EH (cell line): Measurements from ENCODE around the gene FGF19.
"Not testable (repeated sequence)": the region's sequence is repeated elsewhere in the genome, so short reads cannot be mapped to it uniquely, and the experiment has no call there.

Source experiments
- DNase-seq: peaks from one replicate; pipeline ENCODE4 v3.0.0-alpha.2; 2015; ENCODE audit warnings: low read depth

Gene FGF19

GRCh38 chr11:69696749-69697468 lies 6.9 kb downstream of the FGF19 start:
- DNase-seq, result no peak

DNA sequence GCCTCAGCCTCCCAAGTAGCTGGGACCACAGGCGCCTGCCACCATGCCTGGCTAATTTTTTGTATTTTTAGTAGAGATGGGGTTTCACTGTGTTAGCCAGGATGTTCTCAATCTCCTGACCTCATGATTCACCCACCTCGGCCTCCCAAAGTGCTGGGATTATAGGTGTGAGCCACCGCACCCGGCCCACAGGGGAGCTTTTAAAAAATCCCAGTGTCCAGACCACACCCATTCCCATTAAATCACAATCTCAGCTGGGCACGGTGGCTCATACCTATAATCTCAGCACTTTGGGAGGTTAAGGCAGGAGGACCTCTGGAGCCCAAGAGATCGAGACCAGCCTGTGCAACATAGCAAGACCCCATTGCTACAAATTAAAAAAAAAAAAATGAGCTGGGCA lies 7.8 kb downstream of the FGF19 start:
- DNase-seq, result not testable (repeated sequence)

DNA sequence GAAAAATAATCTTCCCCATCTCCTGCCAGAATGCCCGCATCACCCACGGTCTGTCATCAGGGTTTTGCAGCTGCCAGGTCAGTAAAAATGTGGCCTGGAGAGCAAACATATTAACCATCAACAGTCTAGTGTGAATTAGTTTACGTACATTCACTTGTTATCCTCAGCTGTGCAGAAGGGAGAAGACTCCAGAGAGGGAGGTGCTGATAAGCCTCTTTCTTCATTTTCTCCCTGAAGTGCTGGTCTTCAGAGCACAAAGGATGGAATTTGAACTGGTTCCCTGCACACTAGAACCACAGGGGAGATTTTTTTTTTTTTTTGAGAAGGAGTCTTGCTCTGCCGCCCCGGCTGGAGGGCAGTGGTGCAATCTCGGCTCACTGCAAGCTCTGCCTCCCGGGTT lies 8.2 kb downstream of the FGF19 start:
- no peak for DNase-seq

DNA sequence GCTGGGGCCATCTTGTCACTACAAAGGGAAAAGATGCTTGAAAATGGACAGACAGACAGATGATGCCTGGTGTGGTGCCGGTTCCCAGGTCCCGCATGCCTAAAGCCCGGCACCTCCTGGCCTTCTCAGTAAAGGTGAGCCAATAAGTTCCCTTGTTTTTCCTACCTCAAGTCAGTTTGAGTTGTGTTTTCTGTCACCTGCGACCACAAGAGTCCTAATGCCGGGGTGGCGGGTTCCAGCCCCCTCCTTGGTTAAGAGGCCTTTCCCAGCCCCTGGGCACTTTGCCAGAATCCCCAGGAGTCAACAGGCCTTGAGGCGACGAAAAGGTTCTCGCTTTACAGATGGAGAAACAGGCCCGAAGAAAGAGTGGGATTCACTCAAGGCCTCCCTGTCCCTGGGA lies 9.0 kb downstream of the FGF19 start:
- no peak for DNase-seq

- no peak for DNase-seq
These were observed 11.4 kb downstream of the FGF19 start for GRCh38 chr11:69692422-69692821.

- peak; percentile 52 for DNase-seq
These were observed 12.4 kb downstream of the FGF19 start for GRCh38 chr11:69691463-69691862.

DNA sequence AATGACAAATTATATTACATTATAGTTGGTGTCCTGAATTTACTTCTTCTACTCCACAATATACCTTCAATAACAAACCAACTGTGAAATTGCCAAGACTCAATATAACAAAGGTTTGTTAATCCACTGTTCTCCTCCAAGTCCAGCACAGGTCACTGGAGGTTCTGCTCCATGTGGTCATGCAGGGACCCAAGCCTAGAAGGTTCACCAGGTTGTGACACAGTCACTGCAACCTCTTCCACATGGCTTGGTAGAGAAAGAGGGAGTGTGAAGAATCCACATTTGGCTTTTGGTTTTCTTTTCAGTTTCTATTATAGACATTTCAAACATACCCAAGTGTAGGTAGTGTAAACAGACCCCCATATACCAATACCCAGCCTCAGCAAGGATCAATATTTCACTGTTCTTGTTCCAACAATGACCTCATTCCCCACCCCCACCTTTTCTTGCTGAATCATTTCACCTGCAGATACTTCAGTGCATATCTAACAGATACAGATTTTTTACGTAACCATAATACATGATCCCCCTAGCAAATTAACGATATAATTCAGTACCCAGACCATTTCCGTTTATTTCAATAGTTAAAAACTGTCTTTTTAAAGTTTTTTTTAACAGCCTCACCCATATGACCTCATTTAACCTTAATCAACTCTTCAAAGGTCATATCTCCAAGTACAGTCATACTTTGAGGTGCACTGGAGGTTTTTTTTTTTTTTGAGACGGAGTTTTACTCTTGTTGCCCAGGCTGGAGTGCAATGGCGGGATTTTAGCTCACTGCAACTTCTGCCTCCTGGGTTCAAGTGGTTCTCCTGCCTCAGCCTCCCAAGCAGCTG lies 14.1 kb downstream of the FGF19 start:
- DNase-seq, result no peak

DNA sequence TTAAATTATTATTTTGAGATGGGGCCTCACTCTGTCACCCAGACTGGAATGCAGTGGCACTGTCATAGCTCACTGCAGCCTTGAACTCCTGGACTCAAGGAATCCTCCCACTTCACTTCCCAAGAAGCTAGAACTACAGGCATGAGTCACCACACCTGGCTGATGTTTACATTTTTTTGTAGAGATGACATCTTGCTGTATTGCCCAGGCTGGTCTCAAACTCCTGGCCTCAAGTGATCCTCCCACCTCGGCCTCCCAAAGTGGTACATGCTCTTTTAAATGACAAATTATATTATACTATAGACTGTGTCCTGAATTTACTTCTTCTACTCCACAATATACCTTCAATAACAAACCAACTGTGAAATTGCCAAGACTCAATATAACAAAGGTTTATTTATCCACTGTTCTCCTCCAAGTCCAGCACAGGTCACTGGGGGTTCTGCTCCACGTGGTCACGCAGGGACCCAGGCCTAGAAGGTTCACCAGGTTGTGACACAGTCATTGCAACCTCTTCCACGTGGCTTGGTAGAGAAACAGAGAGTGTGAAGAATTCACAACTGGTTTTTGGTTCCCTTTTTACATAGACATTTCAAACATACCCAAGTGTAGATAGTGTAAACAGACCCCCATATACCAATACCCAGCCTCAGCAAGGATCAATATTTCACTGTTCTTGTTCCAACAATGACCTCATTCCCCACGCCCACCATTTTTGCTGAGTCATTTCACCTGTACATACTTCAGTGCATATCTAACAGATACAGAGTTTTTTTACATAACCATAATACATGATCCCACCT lies 15.7 kb downstream of the FGF19 start:
- not testable (repeated sequence) for DNase-seq

GRCh38 chr11:69686856-69687255 lies 17.0 kb downstream of the FGF19 start:
- no peak for DNase-seq

DNA sequence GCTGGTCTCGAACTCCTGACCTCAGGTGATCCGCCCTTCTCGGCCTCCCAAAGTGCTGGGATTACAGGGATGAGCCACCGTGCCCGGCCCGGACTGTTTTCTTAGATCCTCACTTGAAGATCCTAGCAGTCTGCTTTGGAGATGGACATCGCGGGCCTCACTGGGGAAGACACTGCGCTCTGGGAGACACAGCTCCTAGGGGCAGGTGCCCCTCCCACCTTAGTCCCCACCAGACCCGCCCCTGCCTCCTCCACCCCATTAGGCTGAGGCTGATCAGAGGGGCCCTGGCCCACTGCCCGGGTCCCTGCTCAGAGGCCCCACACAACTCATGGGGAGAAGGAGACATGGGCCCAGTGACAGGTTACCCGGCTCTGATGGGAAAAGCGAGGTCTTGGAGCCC lies 17.4 kb downstream of the FGF19 start:
- no peak for DNase-seq

DNA sequence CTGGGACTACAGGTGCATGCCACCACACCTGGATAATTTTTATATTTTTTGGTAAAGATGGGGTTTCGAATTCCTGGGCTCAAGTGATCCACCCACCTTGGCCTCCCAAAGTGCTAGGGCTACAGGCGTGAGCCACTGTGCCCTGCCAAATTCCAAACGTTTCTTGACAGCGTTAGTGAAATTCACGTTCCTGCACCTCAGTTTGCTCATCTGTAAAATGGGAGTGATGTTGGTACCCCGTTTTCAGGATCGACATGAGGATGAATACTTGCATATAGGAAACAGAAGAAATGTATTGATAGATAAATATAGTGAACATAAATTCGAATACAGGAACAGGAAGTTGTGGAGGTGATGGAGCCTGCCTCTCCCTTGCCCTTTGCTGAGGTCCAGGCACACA lies 18.5 kb downstream of the FGF19 start:
- no peak for DNase-seq

- no peak for DNase-seq
These were observed 19.2 kb downstream of the FGF19 start for GRCh38 chr11:69684651-69685050.

DNA sequence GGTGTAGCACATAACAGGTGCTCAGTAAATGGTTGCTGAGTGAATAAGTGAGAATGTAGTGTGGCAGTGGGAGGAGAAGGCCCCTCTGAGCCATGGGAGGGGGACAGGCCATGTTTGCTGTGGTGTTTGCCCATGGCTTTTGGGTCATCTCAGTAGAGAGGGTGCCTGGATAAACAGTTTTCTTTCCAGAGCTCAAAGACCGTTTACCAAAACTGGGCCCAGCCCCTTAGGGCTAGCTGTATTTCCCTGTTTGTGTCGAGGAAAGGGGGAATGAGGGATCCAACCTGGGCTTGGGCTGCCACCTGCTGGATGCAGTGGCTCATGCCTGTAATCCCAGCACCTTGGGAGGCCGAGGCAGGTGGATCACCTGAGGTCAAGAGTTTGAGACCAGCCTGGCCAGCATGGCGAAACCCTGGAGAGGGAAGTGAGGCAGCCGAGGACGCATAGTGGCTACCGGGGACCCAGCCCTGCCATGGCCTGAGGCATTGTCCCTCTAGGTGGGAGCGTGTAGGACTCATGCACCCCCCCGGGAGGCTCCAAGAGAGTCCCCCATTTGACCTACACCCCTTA lies 20.0 kb downstream of the FGF19 start:
- DNase-seq, result peak; percentile 34

DNA sequence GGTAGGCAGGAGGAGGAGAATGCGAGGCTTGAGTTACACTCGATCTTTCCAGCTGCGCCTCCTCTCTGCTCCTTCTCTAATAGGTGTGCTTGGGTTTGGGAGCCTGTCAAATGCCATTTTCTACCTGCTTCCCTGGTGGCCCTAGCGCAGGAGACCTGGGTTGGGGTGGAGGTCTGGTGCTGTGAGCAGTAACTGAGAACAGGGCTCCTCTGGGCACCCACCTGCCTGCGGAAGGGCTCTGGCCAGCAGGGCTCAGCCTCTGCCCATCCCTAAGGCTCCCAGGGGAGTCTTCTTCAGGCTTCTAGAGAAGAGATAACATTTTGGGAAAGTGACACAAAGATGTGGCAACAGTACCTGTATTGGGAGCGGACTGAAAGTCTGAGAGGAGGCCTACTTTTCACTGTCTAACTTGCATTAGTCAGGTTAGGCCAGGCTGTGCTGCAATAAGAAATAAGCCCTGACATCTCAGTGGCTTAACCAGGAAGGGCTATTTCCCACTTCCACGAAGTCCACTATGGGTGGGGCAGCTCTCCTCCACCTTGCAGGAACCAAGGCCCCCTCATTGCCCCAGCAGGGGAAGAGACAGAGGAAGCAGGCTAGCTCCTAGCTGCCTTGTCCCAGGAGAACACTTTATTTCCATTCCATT lies 21.0 kb downstream of the FGF19 start:
- DNase-seq, result no peak

DNA sequence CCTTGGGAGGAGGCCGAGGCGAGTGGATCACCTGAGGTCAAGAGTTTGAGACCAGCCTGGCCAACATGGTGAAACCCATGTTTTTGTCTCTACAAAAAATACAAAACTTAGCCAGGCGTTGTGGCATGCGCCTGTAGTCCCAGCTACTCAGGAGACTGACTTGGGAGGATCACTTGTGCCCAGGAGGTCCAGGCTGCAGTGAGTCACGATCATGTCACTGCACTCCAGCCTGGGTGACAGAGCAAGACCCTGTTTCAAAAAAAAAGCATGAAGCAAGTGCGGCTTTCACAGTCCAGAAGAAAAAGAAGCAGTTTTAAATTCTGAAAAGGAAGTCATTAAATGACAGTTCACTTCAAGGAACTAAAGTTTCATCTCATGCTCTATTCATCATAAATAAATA lies 21.6 kb downstream of the FGF19 start:
- no peak for DNase-seq

DNA sequence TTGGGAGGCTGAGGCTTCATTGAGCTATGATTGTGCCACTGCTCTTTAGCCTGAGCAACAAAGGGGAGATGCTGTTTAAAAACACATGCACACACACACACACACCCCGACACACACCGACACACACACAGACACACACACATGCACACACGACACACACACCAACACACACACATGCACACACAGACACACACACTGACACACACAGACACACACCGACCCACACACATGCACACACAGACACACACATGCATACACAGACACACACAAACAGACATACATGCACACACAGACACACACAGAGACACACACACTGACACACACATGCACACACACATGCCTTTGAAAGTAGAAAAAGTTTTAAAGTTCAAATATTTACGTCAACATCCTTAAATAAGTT lies 23.1 kb downstream of the FGF19 start:
- no peak for DNase-seq

DNA sequence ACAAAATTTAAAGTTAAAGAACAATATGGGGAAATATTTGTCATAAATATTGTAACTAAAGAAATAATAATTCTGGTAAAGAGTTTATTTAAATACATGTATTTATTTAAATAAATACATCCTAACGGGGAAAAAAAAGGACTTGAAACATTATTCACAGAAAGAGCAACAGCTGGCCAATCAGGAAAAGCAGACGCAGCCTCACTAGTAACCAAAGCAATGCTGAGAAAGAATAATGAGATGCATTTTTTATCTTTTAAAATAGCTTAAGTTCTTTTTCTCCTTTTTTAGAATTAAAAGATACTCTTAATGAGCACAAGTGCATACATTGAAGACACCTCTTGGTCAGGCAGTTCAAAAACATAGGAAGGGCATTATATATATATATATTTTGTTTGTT lies 26.1 kb downstream of the FGF19 start:
- no peak for DNase-seq

DNA sequence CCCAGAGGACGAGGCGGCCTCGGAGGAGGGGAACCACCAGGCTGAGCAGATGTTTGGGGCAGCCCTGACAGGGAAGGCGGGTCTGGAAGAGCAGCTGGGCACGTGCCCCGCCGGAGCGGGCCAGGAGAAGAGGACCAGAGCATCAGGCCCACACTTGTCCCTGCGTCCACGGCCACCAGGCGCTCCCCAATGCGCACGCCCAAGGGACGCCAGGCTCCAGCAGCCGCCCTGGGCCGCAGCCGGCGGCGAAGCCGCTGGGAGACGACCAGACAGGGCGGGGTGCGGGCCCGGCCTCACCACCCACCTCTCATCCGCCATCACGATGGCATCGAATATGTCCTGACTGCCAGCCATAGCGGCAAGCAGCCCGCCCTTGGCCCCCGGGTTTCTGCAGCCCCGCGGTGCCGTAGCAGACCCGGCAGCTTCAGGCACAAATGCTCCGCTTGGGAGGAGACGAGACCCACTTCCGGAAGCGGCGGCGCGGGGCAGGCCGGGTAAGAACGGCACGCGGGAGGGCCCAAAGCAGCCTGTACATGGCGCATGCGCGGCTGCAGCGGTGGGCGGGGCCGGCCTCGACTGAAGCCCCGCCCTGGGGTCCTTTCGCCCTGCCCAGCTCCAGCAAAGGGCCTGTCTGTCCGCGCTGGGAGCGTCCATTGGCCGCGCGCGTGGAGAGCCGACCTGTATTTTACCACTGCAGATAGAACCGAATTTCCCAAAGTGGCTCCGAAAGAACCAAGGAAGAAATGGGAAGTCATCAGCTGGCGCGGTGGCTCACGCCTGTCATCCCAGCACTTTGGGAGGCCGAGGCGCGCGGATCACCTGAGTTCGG lies 28.7 kb downstream of the FGF19 start, which contains the start of gene LTO1:
Gene LTO1, minus strand, starts transcription at position 468 of the 829 bp plus-strand sequence. Its CDS starts 114 bp downstream, at position 354.
- peak; percentile 95 for DNase-seq

GRCh38 chr11:69674267-69674885 lies 29.4 kb downstream of the FGF19 start:
- peak; percentile 84 for DNase-seq

GRCh38 chr11:69671734-69672465 lies 31.9 kb downstream of the FGF19 start:
- no peak for DNase-seq
